WTC11 (cell line): ENCODE results near the gene MLX. TPM values are rescaled to one million over a fixed set of nuclear protein-coding genes. Genes with fewer than 3 reads are reported as not detected.

Source experiments
- ATAC-seq: fragments of 200-7000 bp; cut with Tn5 transposase; 2 replicates; pipeline ENCODE4 v1.10.0; 2021; ENCODE audit warnings: mild to moderate bottlenecking, moderate library complexity
- CTCF ChIA-PET: fragments of 300-600 bp; sonication (Branson Sonifier 250); formaldehyde crosslinking; loops from one replicate; lab custom pipeline; 2021; ENCODE audit warnings: antibody characterized with exemption; lab: Charles Lee
- POLR2A ChIA-PET: fragments of 350-600 bp; sonication (Branson Sonifier 250); formaldehyde crosslinking; loops from one replicate; lab custom pipeline; 2021; ENCODE audit warnings: antibody characterized with exemption; lab: Charles Lee
- DNase-seq: peaks from one replicate; pipeline ENCODE4 v3.0.0; 2021; ENCODE audit warnings: low spot score
- H3K27ac Mint-ChIP-seq: 2 replicates; pipeline ENCODE4 v1.8.0; 2021; ENCODE audit warnings: mixed read lengths
- H3K27me3 Mint-ChIP-seq: 2 replicates; pipeline ENCODE4 v1.8.0; 2021; ENCODE audit warnings: low read depth, mild to moderate bottlenecking, moderate library complexity, mixed read lengths
- H3K36me3 Mint-ChIP-seq: 2 replicates; pipeline ENCODE4 v1.8.0; 2021; ENCODE audit warnings: mixed read lengths
- H3K4me1 Mint-ChIP-seq: 2 replicates; pipeline ENCODE4 v1.8.0; 2022; ENCODE audit warnings: mixed read lengths
- H3K4me3 Mint-ChIP-seq: 2 replicates; pipeline ENCODE4 v1.8.0; 2021; ENCODE audit warnings: mild to moderate bottlenecking, moderate library complexity, mixed read lengths
- H3K9me3 Mint-ChIP-seq: 2 replicates; pipeline ENCODE4 v1.8.0; 2021; ENCODE audit warnings: mixed read lengths
- FOXJ3 ChIP-seq: sonication (generic); formaldehyde crosslinking; IDR thresholded peaks from 2 replicates; pipeline ENCODE4 v1.9.0; 2021; ENCODE audit warnings: missing genetic modification reagents, mild to moderate bottlenecking, borderline replicate concordance
- FOXP1 ChIP-seq: sonication (generic); formaldehyde crosslinking; IDR thresholded peaks from 2 replicates; pipeline ENCODE4 v1.8.0; 2022; ENCODE audit warnings: missing genetic modification reagents, mild to moderate bottlenecking, moderate library complexity, borderline replicate concordance
- NR2C2 ChIP-seq: sonication (generic); formaldehyde crosslinking; IDR thresholded peaks from 2 replicates; pipeline ENCODE4 v1.8.0; 2022; ENCODE audit warnings: mild to moderate bottlenecking, missing genetic modification reagents
- NR3C1 ChIP-seq: sonication (generic); formaldehyde crosslinking; conservative IDR thresholded peaks from 2 replicates; pipeline ENCODE4 v1.8.1; 2023; ENCODE audit warnings: low read depth, mild to moderate bottlenecking, missing genetic modification reagents
- SP1 ChIP-seq: sonication (generic); formaldehyde crosslinking; conservative IDR thresholded peaks from 2 replicates; pipeline ENCODE4 v1.8.1; 2022; ENCODE audit warnings: missing genetic modification reagents
- ZBTB21 ChIP-seq: sonication (generic); formaldehyde crosslinking; IDR thresholded peaks from 2 replicates; pipeline ENCODE4 v1.8.1; 2023; ENCODE audit warnings: mild to moderate bottlenecking, missing genetic modification reagents, borderline replicate concordance
- ZNF138 ChIP-seq: sonication (generic); formaldehyde crosslinking; conservative IDR thresholded peaks from 2 replicates; pipeline ENCODE4 v1.8.1; 2022; ENCODE audit warnings: mild to moderate bottlenecking, moderate library complexity, missing genetic modification reagents
- ZNF232 ChIP-seq: sonication (generic); formaldehyde crosslinking; IDR thresholded peaks from 2 replicates; pipeline ENCODE4 v1.8.0; 2022; ENCODE audit warnings: mild to moderate bottlenecking, missing genetic modification reagents
- ZNF416 ChIP-seq: fragments of 250-450 bp; sonication (Bioruptor Pico); IDR thresholded peaks from 2 replicates; pipeline ENCODE4 v1.9.0; 2021; ENCODE audit warnings: mild to moderate bottlenecking, inconsistent platforms
- total RNA-seq: library from RNA; stranded (reverse); gene quantifications from 3 replicates; pipeline ENCODE4 v1.2.3, GENCODE V29; 2021
- TF ChIP-seq, protein P1 (sequence below): sonication (generic); formaldehyde crosslinking; IDR thresholded peaks from 2 replicates; pipeline ENCODE4 v1.8.0; 2023; ENCODE audit warnings: missing genetic modification reagents, mild to moderate bottlenecking, borderline replicate concordance
- TF ChIP-seq, protein P2 (sequence below): sonication (generic); formaldehyde crosslinking; IDR thresholded peaks from 2 replicates; pipeline ENCODE4 v1.8.1; 2022; ENCODE audit warnings: low read depth, mild to moderate bottlenecking, moderate library complexity, missing genetic modification reagents, borderline replicate concordance
- TF ChIP-seq, protein P3 (sequence below): sonication (generic); formaldehyde crosslinking; IDR thresholded peaks from 2 replicates; pipeline ENCODE4 v1.8.0; 2022; ENCODE audit warnings: mild to moderate bottlenecking, missing genetic modification reagents
- TF ChIP-seq, protein P4 (sequence below): sonication (generic); formaldehyde crosslinking; conservative IDR thresholded peaks from 2 replicates; pipeline ENCODE4 v1.8.1; 2023; ENCODE audit warnings: mild to moderate bottlenecking, low read depth, missing genetic modification reagents, moderate library complexity
- TF ChIP-seq, protein P5 (sequence below): fragments of 250-450 bp; sonication (Bioruptor Pico); IDR thresholded peaks from 2 replicates; pipeline ENCODE4 v2.1.2; 2022; ENCODE audit warnings: mild to moderate bottlenecking, moderate library complexity
- TF ChIP-seq, protein P6 (sequence below): sonication (generic); formaldehyde crosslinking; IDR thresholded peaks from 2 replicates; pipeline ENCODE4 v1.8.1; 2022; ENCODE audit warnings: mild to moderate bottlenecking, missing genetic modification reagents, moderate library complexity, borderline replicate concordance
- TF ChIP-seq, protein P7 (sequence below): sonication (generic); formaldehyde crosslinking; IDR thresholded peaks from 2 replicates; pipeline ENCODE4 v1.8.0; 2023; ENCODE audit warnings: missing genetic modification reagents

MLX gene
- total RNA-seq, 1 experiment from 2014 or later = 34.9 TPM

DNA sequence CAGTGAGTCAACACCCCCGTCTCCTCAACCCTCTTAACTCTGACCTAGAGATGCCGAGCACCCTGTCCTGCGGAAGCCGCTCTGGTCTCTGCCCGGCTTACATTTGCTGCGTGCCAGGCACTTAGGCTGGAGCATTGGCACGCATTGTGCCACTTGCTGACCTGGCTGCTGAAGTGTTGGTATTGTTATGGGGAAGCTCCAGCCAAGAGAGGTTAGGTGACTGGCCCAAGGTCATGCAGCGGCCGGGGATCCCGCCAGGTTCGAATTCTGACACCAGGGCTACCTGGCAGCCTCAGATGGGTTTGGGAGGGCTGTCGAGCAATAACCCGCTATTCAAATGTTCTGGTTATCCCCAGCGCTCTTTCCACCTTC is 19.2 kb upstream of the MLX start:
- CTCF ChIA-PET = interaction anchor here (0.6 to 3.0 kb wide), 27 partner anchors 10 to 664 kb away, joined by 3 to 65 read pairs (median 6); partner anchors contain the start of genes BECN1, CAVIN1, CNTNAP1 and KAT2A
- no peaks in the 10 kb centered on the region; the same call in 1 of the 2 replicates for H3K36me3 Mint-ChIP-seq
- H3K4me3 Mint-ChIP-seq = peak overlapping the region; percentile 59

DNA sequence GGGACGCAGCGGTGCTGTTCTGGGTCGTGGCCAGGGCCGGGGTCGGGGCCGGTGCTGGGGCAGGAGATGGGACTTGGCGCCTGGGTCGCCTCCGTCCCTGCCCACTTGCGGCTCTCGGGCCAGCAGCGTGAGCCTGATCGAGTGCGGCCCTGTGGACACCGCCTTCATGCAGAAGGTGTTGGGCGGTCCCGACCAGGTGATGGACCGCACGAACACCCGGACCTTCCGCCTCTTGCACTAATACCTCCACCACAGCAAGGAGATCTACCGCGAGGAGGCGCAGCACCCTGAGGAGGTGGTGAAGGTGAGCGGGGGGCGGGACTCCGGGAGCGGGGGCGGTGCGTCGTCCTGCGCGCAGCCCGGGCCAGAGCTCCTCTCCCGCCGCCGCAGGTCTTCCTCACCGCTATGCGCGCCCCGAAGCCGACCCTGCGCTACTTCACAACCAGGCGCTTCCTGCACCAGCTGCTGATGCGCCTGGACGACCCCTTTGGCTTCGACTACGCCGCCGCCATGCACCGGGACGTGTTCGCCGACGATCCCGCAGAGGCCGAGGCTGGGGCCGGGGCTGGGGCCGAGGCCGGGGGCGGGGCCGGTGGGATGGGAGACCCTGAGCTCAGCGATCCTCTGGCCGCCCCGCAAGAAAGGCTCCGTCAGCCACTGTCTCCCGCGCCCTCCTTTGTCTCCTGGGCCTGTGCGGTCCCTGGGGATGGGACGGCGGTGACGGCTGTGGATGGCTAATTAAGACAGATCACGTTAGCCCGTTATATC is 18.6 kb upstream of the MLX start:
- ATAC-seq (peak; percentile 87), DNase-seq (peak; percentile 97)
- ChIA-PET POLR2A (interaction anchor here (0.5 to 2.0 kb wide), 7 partner anchors 12 to 251 kb away, joined by 3 to 15 read pairs (median 3); partner anchors contain the start of gene NAGLU), CTCF (interaction anchor here (0.6 to 3.0 kb wide), 35 partner anchors 10 to 663 kb away, joined by 3 to 65 read pairs (median 5); partner anchors contain the start of genes BECN1, CAVIN1, CNTNAP1 and KAT2A)
- Mint-ChIP-seq H3K27ac (no peak overlapping the region), H3K27me3 (peaks cover 2% of the 10 kb centered on the region; the same call in 1 of the 2 replicates), H3K4me1 (peaks cover 15% of the 10 kb centered on the region), H3K36me3 (no peaks in the 10 kb centered on the region; the same call in 1 of the 2 replicates), H3K4me3 (peak overlapping the region; percentile 59), H3K9me3 (no peaks in the 10 kb centered on the region)
- TF ChIP-seq, protein P1, sequence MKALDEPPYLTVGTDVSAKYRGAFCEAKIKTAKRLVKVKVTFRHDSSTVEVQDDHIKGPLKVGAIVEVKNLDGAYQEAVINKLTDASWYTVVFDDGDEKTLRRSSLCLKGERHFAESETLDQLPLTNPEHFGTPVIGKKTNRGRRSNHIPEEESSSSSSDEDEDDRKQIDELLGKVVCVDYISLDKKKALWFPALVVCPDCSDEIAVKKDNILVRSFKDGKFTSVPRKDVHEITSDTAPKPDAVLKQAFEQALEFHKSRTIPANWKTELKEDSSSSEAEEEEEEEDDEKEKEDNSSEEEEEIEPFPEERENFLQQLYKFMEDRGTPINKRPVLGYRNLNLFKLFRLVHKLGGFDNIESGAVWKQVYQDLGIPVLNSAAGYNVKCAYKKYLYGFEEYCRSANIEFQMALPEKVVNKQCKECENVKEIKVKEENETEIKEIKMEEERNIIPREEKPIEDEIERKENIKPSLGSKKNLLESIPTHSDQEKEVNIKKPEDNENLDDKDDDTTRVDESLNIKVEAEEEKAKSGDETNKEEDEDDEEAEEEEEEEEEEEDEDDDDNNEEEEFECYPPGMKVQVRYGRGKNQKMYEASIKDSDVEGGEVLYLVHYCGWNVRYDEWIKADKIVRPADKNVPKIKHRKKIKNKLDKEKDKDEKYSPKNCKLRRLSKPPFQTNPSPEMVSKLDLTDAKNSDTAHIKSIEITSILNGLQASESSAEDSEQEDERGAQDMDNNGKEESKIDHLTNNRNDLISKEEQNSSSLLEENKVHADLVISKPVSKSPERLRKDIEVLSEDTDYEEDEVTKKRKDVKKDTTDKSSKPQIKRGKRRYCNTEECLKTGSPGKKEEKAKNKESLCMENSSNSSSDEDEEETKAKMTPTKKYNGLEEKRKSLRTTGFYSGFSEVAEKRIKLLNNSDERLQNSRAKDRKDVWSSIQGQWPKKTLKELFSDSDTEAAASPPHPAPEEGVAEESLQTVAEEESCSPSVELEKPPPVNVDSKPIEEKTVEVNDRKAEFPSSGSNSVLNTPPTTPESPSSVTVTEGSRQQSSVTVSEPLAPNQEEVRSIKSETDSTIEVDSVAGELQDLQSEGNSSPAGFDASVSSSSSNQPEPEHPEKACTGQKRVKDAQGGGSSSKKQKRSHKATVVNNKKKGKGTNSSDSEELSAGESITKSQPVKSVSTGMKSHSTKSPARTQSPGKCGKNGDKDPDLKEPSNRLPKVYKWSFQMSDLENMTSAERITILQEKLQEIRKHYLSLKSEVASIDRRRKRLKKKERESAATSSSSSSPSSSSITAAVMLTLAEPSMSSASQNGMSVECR (CRISPR knock-in tag) = peak; percentile 15; the same call in 1 of the 2 replicates
- TF ChIP-seq FOXP1 (CRISPR knock-in tag) (peak; percentile 34; the same call in 1 of the 2 replicates), NR2C2 (no peak), ZBTB21 (CRISPR knock-in tag) (peak; percentile 88; the same call in 1 of the 2 replicates), NR3C1 (CRISPR knock-in tag) (0 out of 2 replicates have a peak, but pooled peaks have one; percentile 56), ZNF232 (0 out of 2 replicates have a peak, but pooled peaks have one; percentile 43), ZNF416 (CRISPR knock-in tag) (0 out of 2 replicates have a peak, but pooled peaks have one; percentile 28), ZNF138 (0 out of 2 replicates have a peak, but pooled peaks have one; percentile 42), FOXJ3 (CRISPR knock-in tag) (no peak)
- TF ChIP-seq, protein P2, sequence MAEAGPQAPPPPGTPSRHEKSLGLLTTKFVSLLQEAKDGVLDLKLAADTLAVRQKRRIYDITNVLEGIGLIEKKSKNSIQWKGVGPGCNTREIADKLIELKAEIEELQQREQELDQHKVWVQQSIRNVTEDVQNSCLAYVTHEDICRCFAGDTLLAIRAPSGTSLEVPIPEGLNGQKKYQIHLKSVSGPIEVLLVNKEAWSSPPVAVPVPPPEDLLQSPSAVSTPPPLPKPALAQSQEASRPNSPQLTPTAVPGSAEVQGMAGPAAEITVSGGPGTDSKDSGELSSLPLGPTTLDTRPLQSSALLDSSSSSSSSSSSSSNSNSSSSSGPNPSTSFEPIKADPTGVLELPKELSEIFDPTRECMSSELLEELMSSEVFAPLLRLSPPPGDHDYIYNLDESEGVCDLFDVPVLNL (CRISPR knock-in tag) = no peak
- TF ChIP-seq, protein P3, sequence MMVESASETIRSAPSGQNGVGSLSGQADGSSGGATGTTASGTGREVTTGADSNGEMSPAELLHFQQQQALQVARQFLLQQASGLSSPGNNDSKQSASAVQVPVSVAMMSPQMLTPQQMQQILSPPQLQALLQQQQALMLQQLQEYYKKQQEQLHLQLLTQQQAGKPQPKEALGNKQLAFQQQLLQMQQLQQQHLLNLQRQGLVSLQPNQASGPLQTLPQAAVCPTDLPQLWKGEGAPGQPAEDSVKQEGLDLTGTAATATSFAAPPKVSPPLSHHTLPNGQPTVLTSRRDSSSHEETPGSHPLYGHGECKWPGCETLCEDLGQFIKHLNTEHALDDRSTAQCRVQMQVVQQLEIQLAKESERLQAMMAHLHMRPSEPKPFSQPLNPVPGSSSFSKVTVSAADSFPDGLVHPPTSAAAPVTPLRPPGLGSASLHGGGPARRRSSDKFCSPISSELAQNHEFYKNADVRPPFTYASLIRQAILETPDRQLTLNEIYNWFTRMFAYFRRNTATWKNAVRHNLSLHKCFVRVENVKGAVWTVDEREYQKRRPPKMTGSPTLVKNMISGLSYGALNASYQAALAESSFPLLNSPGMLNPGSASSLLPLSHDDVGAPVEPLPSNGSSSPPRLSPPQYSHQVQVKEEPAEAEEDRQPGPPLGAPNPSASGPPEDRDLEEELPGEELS (CRISPR knock-in tag) = peak; percentile 16; the same call in 1 of the 2 replicates
- TF ChIP-seq, protein P4, sequence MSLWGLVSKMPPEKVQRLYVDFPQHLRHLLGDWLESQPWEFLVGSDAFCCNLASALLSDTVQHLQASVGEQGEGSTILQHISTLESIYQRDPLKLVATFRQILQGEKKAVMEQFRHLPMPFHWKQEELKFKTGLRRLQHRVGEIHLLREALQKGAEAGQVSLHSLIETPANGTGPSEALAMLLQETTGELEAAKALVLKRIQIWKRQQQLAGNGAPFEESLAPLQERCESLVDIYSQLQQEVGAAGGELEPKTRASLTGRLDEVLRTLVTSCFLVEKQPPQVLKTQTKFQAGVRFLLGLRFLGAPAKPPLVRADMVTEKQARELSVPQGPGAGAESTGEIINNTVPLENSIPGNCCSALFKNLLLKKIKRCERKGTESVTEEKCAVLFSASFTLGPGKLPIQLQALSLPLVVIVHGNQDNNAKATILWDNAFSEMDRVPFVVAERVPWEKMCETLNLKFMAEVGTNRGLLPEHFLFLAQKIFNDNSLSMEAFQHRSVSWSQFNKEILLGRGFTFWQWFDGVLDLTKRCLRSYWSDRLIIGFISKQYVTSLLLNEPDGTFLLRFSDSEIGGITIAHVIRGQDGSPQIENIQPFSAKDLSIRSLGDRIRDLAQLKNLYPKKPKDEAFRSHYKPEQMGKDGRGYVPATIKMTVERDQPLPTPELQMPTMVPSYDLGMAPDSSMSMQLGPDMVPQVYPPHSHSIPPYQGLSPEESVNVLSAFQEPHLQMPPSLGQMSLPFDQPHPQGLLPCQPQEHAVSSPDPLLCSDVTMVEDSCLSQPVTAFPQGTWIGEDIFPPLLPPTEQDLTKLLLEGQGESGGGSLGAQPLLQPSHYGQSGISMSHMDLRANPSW (CRISPR knock-in tag) = peak; percentile 89; the same call in 1 of the 2 replicates

More for the DNA sequence above, 19.2 kb upstream of the MLX start:
- Mint-ChIP-seq H3K9me3 (no peaks in the 10 kb centered on the region), H3K27me3 (peaks cover 2% of the 10 kb centered on the region; the same call in 1 of the 2 replicates), H3K27ac (no peak overlapping the region), H3K4me1 (peaks cover 15% of the 10 kb centered on the region)
- DNase-seq (no peak), ATAC-seq (no peak)
- no peak for TF ChIP-seq SP1 (CRISPR knock-in tag)
- TF ChIP-seq, protein P5, sequence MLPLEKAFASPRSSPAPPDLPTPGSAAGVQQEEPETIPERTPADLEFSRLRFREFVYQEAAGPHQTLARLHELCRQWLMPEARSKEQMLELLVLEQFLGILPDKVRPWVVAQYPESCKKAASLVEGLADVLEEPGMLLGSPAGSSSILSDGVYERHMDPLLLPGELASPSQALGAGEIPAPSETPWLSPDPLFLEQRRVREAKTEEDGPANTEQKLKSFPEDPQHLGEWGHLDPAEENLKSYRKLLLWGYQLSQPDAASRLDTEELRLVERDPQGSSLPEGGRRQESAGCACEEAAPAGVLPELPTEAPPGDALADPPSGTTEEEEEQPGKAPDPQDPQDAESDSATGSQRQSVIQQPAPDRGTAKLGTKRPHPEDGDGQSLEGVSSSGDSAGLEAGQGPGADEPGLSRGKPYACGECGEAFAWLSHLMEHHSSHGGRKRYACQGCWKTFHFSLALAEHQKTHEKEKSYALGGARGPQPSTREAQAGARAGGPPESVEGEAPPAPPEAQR (CRISPR knock-in tag) = no peak
- TF ChIP-seq, protein P6, sequence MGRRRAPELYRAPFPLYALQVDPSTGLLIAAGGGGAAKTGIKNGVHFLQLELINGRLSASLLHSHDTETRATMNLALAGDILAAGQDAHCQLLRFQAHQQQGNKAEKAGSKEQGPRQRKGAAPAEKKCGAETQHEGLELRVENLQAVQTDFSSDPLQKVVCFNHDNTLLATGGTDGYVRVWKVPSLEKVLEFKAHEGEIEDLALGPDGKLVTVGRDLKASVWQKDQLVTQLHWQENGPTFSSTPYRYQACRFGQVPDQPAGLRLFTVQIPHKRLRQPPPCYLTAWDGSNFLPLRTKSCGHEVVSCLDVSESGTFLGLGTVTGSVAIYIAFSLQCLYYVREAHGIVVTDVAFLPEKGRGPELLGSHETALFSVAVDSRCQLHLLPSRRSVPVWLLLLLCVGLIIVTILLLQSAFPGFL = no peak
- TF ChIP-seq, protein P7, sequence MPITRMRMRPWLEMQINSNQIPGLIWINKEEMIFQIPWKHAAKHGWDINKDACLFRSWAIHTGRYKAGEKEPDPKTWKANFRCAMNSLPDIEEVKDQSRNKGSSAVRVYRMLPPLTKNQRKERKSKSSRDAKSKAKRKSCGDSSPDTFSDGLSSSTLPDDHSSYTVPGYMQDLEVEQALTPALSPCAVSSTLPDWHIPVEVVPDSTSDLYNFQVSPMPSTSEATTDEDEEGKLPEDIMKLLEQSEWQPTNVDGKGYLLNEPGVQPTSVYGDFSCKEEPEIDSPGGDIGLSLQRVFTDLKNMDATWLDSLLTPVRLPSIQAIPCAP (CRISPR knock-in tag) = 0 out of 2 replicates have a peak, but pooled peaks have one; percentile 23
- POLR2A ChIA-PET = interaction anchor here (0.6 to 2.0 kb wide), 4 partner anchors 11 to 136 kb away, joined by 3 to 15 read pairs (median 4); partner anchors contain the start of gene NAGLU
